Hindlimb muscle (tissue), 1 donor: Measurements from ENCODE around the gene COA7. TPM values are rescaled to one million over a fixed set of nuclear protein-coding genes. Genes with fewer than 3 reads are reported as not detected.

Source experiments
- DNase-seq: peaks from one replicate; pipeline ENCODE4 v3.0.0-alpha.2; 2013
- polyA plus RNA-seq: library from polyadenylated mRNA; unstranded; fragments of 120-200 nt; gene quantifications from one replicate; pipeline ENCODE4 v1.2.1, GENCODE V29; 2013; ENCODE audit not compliant: insufficient read length

COA7 gene
- polyA plus RNA-seq, 1 donor = 18.6 TPM

- DNase-seq = no peak
Measured at GRCh38 chr1:52667984-52668383, 30.2 kb downstream of the COA7 start.

GRCh38 chr1:52667290-52667689, 30.9 kb downstream of the COA7 start:
- DNase-seq = no peak

- DNase-seq = peak; percentile 27
Measured at GRCh38 chr1:52665006-52665941, 32.9 kb downstream of the COA7 start.

- DNase-seq = no peak
Measured at GRCh38 chr1:52663716-52664115, 34.4 kb downstream of the COA7 start.

GRCh38 chr1:52662645-52663313, 35.4 kb downstream of the COA7 start:
- DNase-seq = no peak

GRCh38 chr1:52660807-52661206, 37.3 kb downstream of the COA7 start:
- DNase-seq = no peak

GRCh38 chr1:52659851-52660596, 38.1 kb downstream of the COA7 start:
- DNase-seq = no peak

- DNase-seq = no peak
Measured at GRCh38 chr1:52659356-52659755, 38.8 kb downstream of the COA7 start.

- no peak for DNase-seq
Measured at GRCh38 chr1:52658795-52659194, 39.4 kb downstream of the COA7 start.

- DNase-seq = no peak
Measured at GRCh38 chr1:52657702-52658101, 40.4 kb downstream of the COA7 start.

GRCh38 chr1:52654063-52654462, 44.1 kb downstream of the COA7 start:
- DNase-seq = no peak

GRCh38 chr1:52653207-52653849, 44.8 kb downstream of the COA7 start:
- no peak for DNase-seq

- no peak for DNase-seq
Measured at GRCh38 chr1:52651904-52652303, 46.2 kb downstream of the COA7 start.

- DNase-seq = no peak
Measured at GRCh38 chr1:52645261-52645660, 52.9 kb downstream of the COA7 start.

- DNase-seq = no peak
Measured at GRCh38 chr1:52641307-52641706, 56.8 kb downstream of the COA7 start.

GRCh38 chr1:52640697-52641096, 57.5 kb downstream of the COA7 start:
- no peak for DNase-seq

- DNase-seq = no peak
Measured at GRCh38 chr1:52637946-52638345, 60.2 kb downstream of the COA7 start.

GRCh38 chr1:52636721-52637695, 61.1 kb downstream of the COA7 start:
- no peak for DNase-seq

- DNase-seq = no peak
Measured at GRCh38 chr1:52635321-52636089, 62.6 kb downstream of the COA7 start.
